Measurements from ENCODE around the gene MIA2.

DNA sequence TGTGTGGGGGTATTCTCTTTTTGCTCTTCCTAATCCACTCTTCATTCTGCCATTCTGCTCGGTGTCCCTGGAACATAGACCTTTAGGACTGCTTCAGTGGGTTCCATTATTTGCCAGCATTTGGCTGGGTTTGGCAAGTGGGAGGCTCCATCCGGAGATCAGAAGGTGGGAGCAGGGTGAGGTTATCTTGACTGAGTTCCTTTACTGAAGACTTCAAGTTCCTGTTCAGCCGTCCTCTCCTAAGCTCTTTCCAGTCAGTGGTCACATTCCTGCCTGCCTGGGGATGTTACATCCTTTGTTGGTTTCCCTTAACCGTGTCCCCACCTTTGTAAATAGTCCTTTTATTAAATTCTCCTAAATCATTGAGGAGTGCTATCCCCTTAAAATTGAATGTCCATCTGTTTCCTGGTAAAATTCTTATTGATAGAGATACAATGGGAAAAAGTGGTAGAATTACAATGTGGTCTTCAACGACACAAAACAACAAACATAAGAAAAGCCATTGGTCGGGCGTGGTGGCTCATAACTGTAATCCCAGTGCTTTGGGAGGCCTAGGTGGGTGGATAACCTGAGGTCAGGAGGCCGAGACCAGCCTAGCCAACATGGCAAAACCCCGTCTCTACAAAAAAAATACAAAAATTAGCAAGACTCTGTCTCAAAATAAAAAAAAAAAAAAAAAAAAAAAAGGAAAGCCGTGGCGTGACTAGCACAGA lies 5.0 kb upstream of the MIA2 start:
- TF ChIP-seq EZH2 (IDR thresholded peaks at IDR 0.05; ENCODE audit: borderline replicate concordance, low read depth, low read length) (no peak), SP2 (IDR thresholded peaks at IDR 0.05; ENCODE audit: extremely low read depth, low read depth, low read length, poor library complexity, severe bottlenecking) (no peak), LARP7 (IDR thresholded peaks at IDR 0.05) (no peak), ZNF644 (tag; IDR thresholded peaks at IDR 0.05; ENCODE audit: low read depth) (no peak), STAT5A (IDR thresholded peaks at IDR 0.05; ENCODE audit: borderline replicate concordance, low read length) (no peak), ETV6 (IDR thresholded peaks at IDR 0.05; ENCODE audit: borderline replicate concordance in 1 of 2, low read depth in 2 of 2, low read length in 1 of 2) (no peak), ETV6 (CRISPR knock-in tag; IDR thresholded peaks at IDR 0.05; ENCODE audit: borderline replicate concordance) (no peak), PHF8 (IDR thresholded peaks at IDR 0.05; ENCODE audit: borderline replicate concordance, low read length) (no peak), MYC (IDR thresholded peaks at IDR 0.05; ENCODE audit: low read depth, low read length) (no peak), MYC (CRISPR knock-in tag; IDR thresholded peaks at IDR 0.05; ENCODE audit: borderline replicate concordance, low read depth) (no peak), CREBBP (IDR thresholded peaks at IDR 0.05; ENCODE audit: low read depth, low read length) (no peak), NFE2L1 (tag; IDR thresholded peaks at IDR 0.05; ENCODE audit: borderline replicate concordance, low read depth) (no peak), MAFG (tag; conservative IDR thresholded peaks at IDR 0.05) (no peak), MAZ (CRISPR knock-in tag; conservative IDR thresholded peaks at IDR 0.05 in 1 of 2, IDR thresholded peaks at IDR 0.05 in 1 of 2) (no peak)
- TF ChIP-seq, protein P1, sequence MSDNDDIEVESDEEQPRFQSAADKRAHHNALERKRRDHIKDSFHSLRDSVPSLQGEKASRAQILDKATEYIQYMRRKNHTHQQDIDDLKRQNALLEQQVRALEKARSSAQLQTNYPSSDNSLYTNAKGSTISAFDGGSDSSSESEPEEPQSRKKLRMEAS (CRISPR knock-in tag; IDR thresholded peaks at IDR 0.05): no peak
- TF ChIP-seq, protein P2, sequence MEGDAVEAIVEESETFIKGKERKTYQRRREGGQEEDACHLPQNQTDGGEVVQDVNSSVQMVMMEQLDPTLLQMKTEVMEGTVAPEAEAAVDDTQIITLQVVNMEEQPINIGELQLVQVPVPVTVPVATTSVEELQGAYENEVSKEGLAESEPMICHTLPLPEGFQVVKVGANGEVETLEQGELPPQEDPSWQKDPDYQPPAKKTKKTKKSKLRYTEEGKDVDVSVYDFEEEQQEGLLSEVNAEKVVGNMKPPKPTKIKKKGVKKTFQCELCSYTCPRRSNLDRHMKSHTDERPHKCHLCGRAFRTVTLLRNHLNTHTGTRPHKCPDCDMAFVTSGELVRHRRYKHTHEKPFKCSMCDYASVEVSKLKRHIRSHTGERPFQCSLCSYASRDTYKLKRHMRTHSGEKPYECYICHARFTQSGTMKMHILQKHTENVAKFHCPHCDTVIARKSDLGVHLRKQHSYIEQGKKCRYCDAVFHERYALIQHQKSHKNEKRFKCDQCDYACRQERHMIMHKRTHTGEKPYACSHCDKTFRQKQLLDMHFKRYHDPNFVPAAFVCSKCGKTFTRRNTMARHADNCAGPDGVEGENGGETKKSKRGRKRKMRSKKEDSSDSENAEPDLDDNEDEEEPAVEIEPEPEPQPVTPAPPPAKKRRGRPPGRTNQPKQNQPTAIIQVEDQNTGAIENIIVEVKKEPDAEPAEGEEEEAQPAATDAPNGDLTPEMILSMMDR (IDR thresholded peaks at IDR 0.05 in 2 of 3, conservative IDR thresholded peaks at IDR 0.05 in 1 of 3; ENCODE audit: insufficient read depth in 2 of 3, low read depth in 1 of 3, low read length in 3 of 3): no peak
